GM12878 (cell line): ENCODE data around the gene ZNF763. TPM values are rescaled to one million over a fixed set of nuclear protein-coding genes. Genes with fewer than 3 reads are reported as not detected.
A peak's percentile ranks its signal among the peaks of the same experiment; 100 is the strongest.

Experiments
- ATAC-seq: fragments of 200-7000 bp; cut with Tn5 transposase; 3 replicates; pipeline ENCODE4 v1.9.1; 2020; ENCODE audit warnings: mild to moderate bottlenecking, moderate library complexity
- BruUV-seq: library from RNA; stranded (reverse); fragments of 400-500 nt; replicated peaks from 2 replicates; lab custom pipeline; 2021; lab: Mats Ljungman, UMichigan
- CTCF ChIA-PET: fragments of 300-600 bp; sonication (Branson Sonifier 250); formaldehyde crosslinking; extraction: SDS; loops from one replicate; lab custom pipeline; 2021; ENCODE audit warnings: inconsistent platforms; lab: Yijun Ruan, JAX
- POLR2A ChIA-PET: fragments of 350-600 bp; formaldehyde crosslinking; extraction: SDS; loops from one replicate; lab custom pipeline; 2021; ENCODE audit warnings: inconsistent platforms; lab: Charles Lee
- RAD21 ChIA-PET: fragments of 300-600 bp; sonication (Branson Sonifier 250); formaldehyde crosslinking; loops from one replicate; lab custom pipeline; 2023; ENCODE audit warnings: antibody characterized with exemption; ENCODE audit not compliant: unreplicated experiment; lab: Charles Lee
- SMC1A ChIA-PET: fragments of 300-600 bp; sonication (Branson Sonifier 250); formaldehyde crosslinking; loops from one replicate; lab custom pipeline; 2023; ENCODE audit not compliant: unreplicated experiment, uncharacterized antibody; lab: Charles Lee
- DNase-seq: peaks from one replicate; pipeline ENCODE4 v3.0.0-alpha.2; 2011; ENCODE audit warnings: low read depth, low spot score
- FAIRE-seq: peaks from 3 replicates; lab custom pipeline; 2011; peaks lifted over from hg19 to GRCh38; lab: Jason Lieb, UNC
- H2AFZ ChIP-seq: 2 replicates; pipeline ENCODE4 v1.6.0; 2011; ENCODE audit warnings: low read depth, low read length, control low read depth; ENCODE audit not compliant: control insufficient read depth
- H3K27ac ChIP-seq: 2 replicates; pipeline ENCODE4 v1.5.1; 2011; ENCODE audit warnings: control low read depth; ENCODE audit not compliant: control insufficient read depth, insufficient read depth
- H3K27me3 ChIP-seq, 2 experiments: replicated peaks in 1 of 2; 2 replicates each; pipeline versions ENCODE4 v1.6.0 to v1.6.1; 2011; ENCODE audit warnings: low read length in 1 of 2; ENCODE audit not compliant: control insufficient read depth in 2 of 2, insufficient read depth in 2 of 2
- H3K36me3 ChIP-seq, 2 experiments: 2 replicates each; pipeline ENCODE4 v1.5.1; 2011; ENCODE audit warnings: low read length in 1 of 2; ENCODE audit not compliant: control insufficient read depth in 2 of 2, insufficient read depth in 2 of 2
- H3K4me1 ChIP-seq: 2 replicates; pipeline ENCODE4 v1.6.1; 2011; ENCODE audit warnings: mild to moderate bottlenecking, low read length, moderate library complexity, mixed read lengths; ENCODE audit not compliant: control insufficient read depth, insufficient read depth
- H3K4me2 ChIP-seq: 2 replicates; pipeline ENCODE4 v1.6.0; 2011; ENCODE audit warnings: control low read depth; ENCODE audit not compliant: control insufficient read depth, insufficient read depth
- H3K4me3 ChIP-seq: fragments of 200-600 bp; sonication (generic); 2 replicates; pipeline ENCODE4 v1.5.1; 2016
- H3K79me2 ChIP-seq: 2 replicates; pipeline ENCODE4 v1.6.0; 2011; ENCODE audit warnings: low read length; ENCODE audit not compliant: control insufficient read depth, insufficient read depth
- H3K9ac ChIP-seq: 2 replicates; pipeline ENCODE4 v1.8.0; 2011; ENCODE audit warnings: low read length, control low read depth, mixed read lengths; ENCODE audit not compliant: control insufficient read depth, insufficient read depth
- H3K9me3 ChIP-seq: replicated peaks from 3 replicates; pipeline ENCODE4 v1.5.1; 2011; ENCODE audit warnings: mild to moderate bottlenecking, low read length; ENCODE audit not compliant: control insufficient read depth, insufficient read depth
- H4K20me1 ChIP-seq: 2 replicates; pipeline ENCODE4 v1.6.0; 2011; ENCODE audit not compliant: control insufficient read depth, insufficient read depth
- ATF2 ChIP-seq: IDR thresholded peaks from 2 replicates; pipeline ENCODE4 v1.6.1; 2012; ENCODE audit warnings: low read length, inconsistent platforms
- BMI1 ChIP-seq: fragments of 450-650 bp; IDR thresholded peaks from 2 replicates; pipeline ENCODE4 v1.6.1; 2016; ENCODE audit warnings: mild to moderate bottlenecking, moderate library complexity, borderline replicate concordance
- CTCF ChIP-seq, 3 experiments: IDR thresholded peaks in 2 of 3; conservative IDR thresholded peaks in 1 of 3; 2 replicates each; pipeline ENCODE4 v1.5.1; 2011; ENCODE audit warnings: low read depth in 3 of 3, low read length in 3 of 3, mild to moderate bottlenecking in 3 of 3, control low read depth in 2 of 3, moderate library complexity in 2 of 3, inconsistent platforms in 1 of 3, mixed read lengths in 1 of 3; ENCODE audit not compliant: control insufficient read depth in 2 of 3, insufficient read depth in 1 of 3; ENCODE audit errors: extremely low read depth in 1 of 3
- ESRRA ChIP-seq: IDR thresholded peaks from 2 replicates; pipeline ENCODE4 v1.6.1; 2012; ENCODE audit warnings: mild to moderate bottlenecking, low read length, improper control_type of control experiment
- FOXM1 ChIP-seq: IDR thresholded peaks from 2 replicates; pipeline ENCODE4 v1.6.1; 2012; ENCODE audit warnings: low read depth, mild to moderate bottlenecking, inconsistent platforms, low read length, moderate library complexity
- NR2C2 ChIP-seq: IDR thresholded peaks from 2 replicates; pipeline ENCODE4 v1.6.1; 2011; ENCODE audit warnings: borderline replicate concordance, low read depth; ENCODE audit not compliant: control insufficient read depth, insufficient read length
- PKNOX1 ChIP-seq: fragments of 450-650 bp; IDR thresholded peaks from 2 replicates; pipeline ENCODE4 v1.6.1; 2016; ENCODE audit warnings: mild to moderate bottlenecking
- SIX5 ChIP-seq: IDR thresholded peaks from 2 replicates; pipeline ENCODE4 v1.6.1; 2011; ENCODE audit warnings: mild to moderate bottlenecking, low read depth, low read length, moderate library complexity; ENCODE audit not compliant: severe bottlenecking
- SMC3 ChIP-seq: IDR thresholded peaks from 2 replicates; pipeline ENCODE4 v1.6.1; 2011; ENCODE audit warnings: low read length, improper control_type of control experiment, borderline replicate concordance
- TCF3 ChIP-seq: IDR thresholded peaks from 2 replicates; pipeline ENCODE4 v1.6.1; 2012; ENCODE audit warnings: low read depth, mild to moderate bottlenecking, low read length, borderline replicate concordance; ENCODE audit not compliant: insufficient read depth
- WRNIP1 ChIP-seq: IDR thresholded peaks from 2 replicates; pipeline ENCODE4 v1.6.1; 2011; ENCODE audit warnings: low read depth, low read length, improper control_type of control experiment, borderline replicate concordance
- WGBS: methylation state at CpG from one replicate; pipeline ENCODE4 v1.1.6; 2016; ENCODE audit warnings: low lambda C conversion rate; ENCODE audit not compliant: insufficient replicate concordance, insufficient coverage; ENCODE audit errors: missing lambda C conversion rate; 5-methylcytosine and 5-hydroxymethylcytosine counted together
- in situ Hi-C: fragments of 300-500 bp; cut with MboI; formaldehyde crosslinking; loops from 9 replicates; pipeline ENCODE4 v1.14.3; 2018; ENCODE audit warnings: mixed read lengths
- intact Hi-C: fragments of 100-400 bp; cut with micrococcal nuclease; formaldehyde crosslinking; loops from one replicate; pipeline ENCODE4 v1.14.2; 2022; ENCODE audit not compliant: unreplicated experiment
- polyA plus RNA-seq, 11 experiments: library from polyadenylated mRNA; depleted of rRNA in 4 of 11; unstranded in 6 of 11; stranded (reverse) in 5 of 11; fragments of >200 nt; fragmentation: Nextera tagmentation in 4 of 11; fragmentation: Illumina TruSeq in 1 of 11; extraction: Ambion mirVana in 4 of 11; extraction: Trizol in 1 of 11; gene quantifications; 1 replicate in 1 of 11; 2 replicates in 10 of 11; pipeline versions ENCODE4 v1.2.1 to v1.2.3, GENCODE V29; 2011 to 2016; ENCODE audit warnings: inconsistent platforms in 2 of 11, missing spikeins in 2 of 11, low read depth in 1 of 11
- total RNA-seq, 4 experiments: library from RNA; depleted of rRNA in 3 of 4; stranded (reverse); fragments of >200 nt in 3 of 4; fragmentation: Illumina TruSeq in 1 of 4; extraction: Trizol in 1 of 4; gene quantifications; 2 replicates each; pipeline versions ENCODE4 v1.2.1 to v1.2.3, GENCODE V29; 2013 to 2021

Gene ZNF763
- total and polyA plus RNA-seq, 10 of the 15 experiments (the other 5 are each of a cell fraction or from before 2014, with no cell fraction given) = 0.62 to 1.8 (median 1.1) TPM

GRCh38 chr19:11982526-11982925 lies 17.7 kb downstream of the ZNF763 start:
- no peaks in the 10 kb centered on the region for H4K20me1 ChIP-seq
- no TSS peak for BruUV-seq
- intact Hi-C loops = no loop called here
- H3K27me3 ChIP-seq = no peaks in the 10 kb centered on the region
- POLR2A ChIA-PET = interaction anchor here (0.6 kb wide), 1 partner anchor 54 kb away, joined by 4 read pairs; no protein-coding TSS in a partner anchor
- RAD21 ChIA-PET = interaction anchor here (0.9 kb wide), 1 partner anchor 58 kb away, joined by 5 read pairs; the partner anchor contains the start of gene ZNF700
- H3K4me1 ChIP-seq = no peaks in the 10 kb centered on the region
- H3K36me3 ChIP-seq = no peaks in the 10 kb centered on the region
- in situ Hi-C loops = no loop called here
- no peaks in the 10 kb centered on the region for H3K79me2 ChIP-seq
- DNase-seq (no peak), FAIRE-seq (no peak), ATAC-seq (no peak)
- CTCF ChIA-PET = interaction anchor here (1.1 to 12.9 kb wide), 5 partner anchors 12 to 158 kb away, joined by 4 to 181 read pairs (median 6); partner anchors contain the start of genes ZNF20, ZNF700 and ZNF763
- H3K9me3 ChIP-seq = peaks cover 26% of the 10 kb centered on the region
- no peak overlapping the region for H2AFZ ChIP-seq
- WGBS = 75% methylated on average over 4 of the region's 4 CpGs
- no peak overlapping the region for H3K9ac ChIP-seq
- SMC1A ChIA-PET = interaction anchor here (0.6 kb wide), 1 partner anchor 473 kb away, joined by 3 read pairs; no protein-coding TSS in a partner anchor
- H3K4me2 ChIP-seq = no peak overlapping the region
- no peak for TF ChIP-seq ATF2
- no peak for TF ChIP-seq BMI1
- H3K4me3 ChIP-seq = no peak overlapping the region
- H3K27ac ChIP-seq = no peak overlapping the region

- Histone ChIP-seq H3K27ac (no peak overlapping the region), H3K4me2 (no peak overlapping the region), H3K79me2 (peaks cover 13% of the 10 kb centered on the region), H3K9ac (no peak overlapping the region), H4K20me1 (no peaks in the 10 kb centered on the region), H3K36me3 (no peaks in the 10 kb centered on the region; a peak in 1 of 4 replicates), H2AFZ (no peak overlapping the region), H3K9me3 (peaks cover 10% of the 10 kb centered on the region), H3K27me3 (no peaks in the 10 kb centered on the region), H3K4me1 (no peaks in the 10 kb centered on the region), H3K4me3 (no peak overlapping the region)
- DNase-seq (no peak), FAIRE-seq (no peak), ATAC-seq (no peak)
- whole genome bisulfite sequencing = 28% methylated on average over 5 of the region's 5 CpGs
- in situ Hi-C loops (no loop called here), intact Hi-C loops (no loop called here)
- ChIA-PET POLR2A (interaction anchor here (0.7 to 1.0 kb wide), 2 partner anchors 16 to 126 kb away, joined by 3 to 5 read pairs; no protein-coding TSS in a partner anchor), SMC1A (interaction anchor here (1.1 to 10.5 kb wide), 4 partner anchors 15 to 156 kb away, joined by 3 to 133 read pairs (median 6); partner anchors contain the start of genes ZNF20, ZNF700 and ZNF878), CTCF (interaction anchor here (0.6 to 12.9 kb wide), 10 partner anchors 12 to 950 kb away, joined by 3 to 181 read pairs (median 5); partner anchors contain the start of genes ZNF20, ZNF700 and ZNF763), RAD21 (interaction anchor here (0.6 to 9.2 kb wide), 6 partner anchors 20 to 560 kb away, joined by 3 to 105 read pairs (median 6); partner anchors contain the start of genes ZNF20, ZNF700, ZNF763 and ZNF878)
- no TSS peak for BruUV-seq
- TF ChIP-seq TCF3 = peak; percentile 76; the same call in 1 of the 2 replicates
- TF ChIP-seq CTCF (IDR thresholded peaks at IDR 0.05 in 2 of 3, conservative IDR thresholded peaks at IDR 0.05 in 1 of 3; ENCODE audit: control insufficient read depth in 2 of 3, extremely low read depth in 1 of 3, insufficient read depth in 1 of 3, low read depth in 3 of 3, low read length in 3 of 3) = peak; percentile 26 to 38 (median 33); a peak in 5 of 6 replicates
- TF ChIP-seq ESRRA = no peak
- TF ChIP-seq NR2C2 = no peak
- 0 out of 2 replicates have a peak, but pooled peaks have one; percentile 17 for TF ChIP-seq SMC3
- no peak for TF ChIP-seq PKNOX1
- no peak for TF ChIP-seq SIX5
- no peak for TF ChIP-seq WRNIP1
- TF ChIP-seq FOXM1 = peak; percentile 15; the same call in 1 of the 2 replicates
Observed at GRCh38 chr19:11984986-11985385, 20.1 kb downstream of the ZNF763 start.
